ENCODE data around the gene SLC7A8. TPM values are rescaled to one million over a fixed set of nuclear protein-coding genes. Genes with fewer than 3 reads are reported as not detected.
"Not testable (repeated sequence)": the region's sequence is repeated elsewhere in the genome, so short reads cannot be mapped to it uniquely, and the experiment has no call there.

SLC7A8 gene
- polyA plus RNA-seq (2013, experiment 1 of 2) = 3.8 TPM
- 3.5 TPM for polyA plus RNA-seq (2013, experiment 2 of 2)

- H3K23ac ChIP-seq (ENCODE audit: low read length in 2 of 2) = no peak within 1 kb of the TSS
- H2BK120ac ChIP-seq (ENCODE audit: low read depth, low read length) = no peak within 1 kb of the TSS
- no peak within 1 kb of the TSS for H3K18ac ChIP-seq (ENCODE audit: low read depth in 1 of 2, low read length in 2 of 2)
- no peak within 1 kb of the TSS for H3K14ac ChIP-seq (ENCODE audit: low read length in 2 of 2)
- H2BK5ac ChIP-seq (ENCODE audit: low read depth, low read length, poor library complexity, severe bottlenecking) = no peak within 1 kb of the TSS
- peak within 1 kb of the TSS; percentile 64 for H2AFZ ChIP-seq (ENCODE audit: low read depth, low read length)
- peak within 1 kb of the TSS in 1 of 2 experiments; percentile 21 for H3K4ac ChIP-seq (ENCODE audit: low read depth in 1 of 2, low read length in 2 of 2)
- H3K9me3 ChIP-seq (ENCODE audit: control insufficient read depth, low read length) = no peaks in the 10 kb centered on the region
- peak within 1 kb of the TSS; percentile 23 for H2BK15ac ChIP-seq (ENCODE audit: low read depth, poor library complexity, severe bottlenecking)
- H3K79me1 ChIP-seq (replicated peaks; ENCODE audit: low read length, poor library complexity, severe bottlenecking) = no peaks in the 10 kb centered on the region
- H3K4me2 ChIP-seq (ENCODE audit: low read length, poor library complexity, severe bottlenecking) = peak within 1 kb of the TSS; percentile 99
- peak within 1 kb of the TSS; percentile 57 to 81 for H3K4me3 ChIP-seq (ENCODE audit: insufficient read depth in 1 of 2, low read depth in 1 of 2, low read length in 2 of 2)
- H2AK5ac ChIP-seq (ENCODE audit: low read length, severe bottlenecking) = no peak within 1 kb of the TSS
- DNase-seq = no peak
- peaks cover 6% of the 10 kb centered on the region for H3K4me1 ChIP-seq (ENCODE audit: control insufficient read depth, insufficient read depth, low read depth, low read length)
- H3K36me3 ChIP-seq (ENCODE audit: control insufficient read depth in 1 of 2, insufficient read depth in 2 of 2, low read depth in 1 of 2, low read length in 2 of 2) = no peaks in the 10 kb centered on the region
- no peak within 1 kb of the TSS for H3K27ac ChIP-seq (ENCODE audit: low read length, poor library complexity, severe bottlenecking)
- peak within 1 kb of the TSS; percentile 87 for H3K9ac ChIP-seq (ENCODE audit: low read length)
- 4% methylated on average over 17 of the region's 17 CpGs for WGBS
- H3K27me3 ChIP-seq (ENCODE audit: control insufficient read depth in 1 of 2, insufficient read depth in 1 of 2, low read length in 2 of 2) = peaks cover 14 to 24% of the 10 kb centered on the region in 2 experiments
- no peak within 1 kb of the TSS for H4K8ac ChIP-seq (ENCODE audit: low read length)
- H2BK12ac ChIP-seq (ENCODE audit: low read length in 2 of 2) = no peak within 1 kb of the TSS
- H4K91ac ChIP-seq (ENCODE audit: low read length) = no peak within 1 kb of the TSS
Observed at GRCh38 chr14:23183479-23183878, at the start of gene SLC7A8. TSS of gene SLC7A8 (minus strand) at chr14:23183660. CDS start at chr14:23182914, 746 bp downstream.

GRCh38 chr14:23232241-23232808 is 48.9 kb upstream of the SLC7A8 start:
- not testable (repeated sequence) for H2BK15ac ChIP-seq (ENCODE audit: low read depth, poor library complexity, severe bottlenecking); H3K4me3 ChIP-seq (ENCODE audit: insufficient read depth in 1 of 2, low read depth in 1 of 2, low read length in 2 of 2); H2AK5ac ChIP-seq (ENCODE audit: low read length, severe bottlenecking); H3K27ac ChIP-seq (ENCODE audit: low read length, poor library complexity, severe bottlenecking); H3K9ac ChIP-seq (ENCODE audit: low read length); H3K9me3 ChIP-seq (ENCODE audit: control insufficient read depth, low read length); H3K4ac ChIP-seq (ENCODE audit: low read depth in 1 of 2, low read length in 2 of 2); H3K79me1 ChIP-seq (replicated peaks; ENCODE audit: low read length, poor library complexity, severe bottlenecking); H3K14ac ChIP-seq (ENCODE audit: low read length in 2 of 2); H2AFZ ChIP-seq (ENCODE audit: low read depth, low read length); H2BK12ac ChIP-seq (ENCODE audit: low read length in 2 of 2); H3K18ac ChIP-seq (ENCODE audit: low read depth in 1 of 2, low read length in 2 of 2); H4K8ac ChIP-seq (ENCODE audit: low read length); H3K4me1 ChIP-seq (ENCODE audit: control insufficient read depth, insufficient read depth, low read depth, low read length); H2BK5ac ChIP-seq (ENCODE audit: low read depth, low read length, poor library complexity, severe bottlenecking); H3K36me3 ChIP-seq (ENCODE audit: control insufficient read depth in 1 of 2, insufficient read depth in 2 of 2, low read depth in 1 of 2, low read length in 2 of 2); H3K27me3 ChIP-seq (ENCODE audit: control insufficient read depth in 1 of 2, insufficient read depth in 1 of 2, low read length in 2 of 2); DNase-seq; H3K4me2 ChIP-seq (ENCODE audit: low read length, poor library complexity, severe bottlenecking); H2BK120ac ChIP-seq (ENCODE audit: low read depth, low read length); H4K91ac ChIP-seq (ENCODE audit: low read length); H3K23ac ChIP-seq (ENCODE audit: low read length in 2 of 2)
- WGBS = 97% methylated on average over 27 of the region's 38 CpGs

GRCh38 chr14:23228812-23229211 is 45.4 kb upstream of the SLC7A8 start:
- Histone ChIP-seq H2BK12ac (ENCODE audit: low read length in 2 of 2) (no peak overlapping the region), H3K4ac (ENCODE audit: low read depth in 1 of 2, low read length in 2 of 2) (no peak overlapping the region), H3K9ac (ENCODE audit: low read length) (no peak overlapping the region), H3K14ac (ENCODE audit: low read length in 2 of 2) (no peak overlapping the region), H3K9me3 (ENCODE audit: control insufficient read depth, low read length) (no peaks in the 10 kb centered on the region), H3K4me3 (ENCODE audit: insufficient read depth in 1 of 2, low read depth in 1 of 2, low read length in 2 of 2) (no peak overlapping the region), H2AFZ (ENCODE audit: low read depth, low read length) (no peak overlapping the region), H3K79me1 (replicated peaks; ENCODE audit: low read length, poor library complexity, severe bottlenecking) (no peaks in the 10 kb centered on the region), H2BK15ac (ENCODE audit: low read depth, poor library complexity, severe bottlenecking) (no peak overlapping the region), H2BK5ac (ENCODE audit: low read depth, low read length, poor library complexity, severe bottlenecking) (no peak overlapping the region), H2AK5ac (ENCODE audit: low read length, severe bottlenecking) (no peak overlapping the region), H3K27ac (ENCODE audit: low read length, poor library complexity, severe bottlenecking) (no peak overlapping the region), H3K27me3 (ENCODE audit: control insufficient read depth in 1 of 2, insufficient read depth in 1 of 2, low read length in 2 of 2) (peaks cover 0 to 6% of the 10 kb centered on the region in 2 experiments), H3K23ac (ENCODE audit: low read length in 2 of 2) (no peak overlapping the region), H3K4me2 (ENCODE audit: low read length, poor library complexity, severe bottlenecking) (no peak overlapping the region), H4K8ac (ENCODE audit: low read length) (no peak overlapping the region), H3K4me1 (ENCODE audit: control insufficient read depth, insufficient read depth, low read depth, low read length) (no peaks in the 10 kb centered on the region), H4K91ac (ENCODE audit: low read length) (no peak overlapping the region), H3K36me3 (ENCODE audit: control insufficient read depth in 1 of 2, insufficient read depth in 2 of 2, low read depth in 1 of 2, low read length in 2 of 2) (no peaks in the 10 kb centered on the region), H2BK120ac (ENCODE audit: low read depth, low read length) (no peak overlapping the region), H3K18ac (ENCODE audit: low read depth in 1 of 2, low read length in 2 of 2) (no peak overlapping the region)
- WGBS = no CpG with 5 or more reads among the region's 1 CpG
- no peak for DNase-seq

GRCh38 chr14:23227566-23227965 is 44.1 kb upstream of the SLC7A8 start:
- no peak overlapping the region for H3K27ac ChIP-seq (ENCODE audit: low read length, poor library complexity, severe bottlenecking)
- H2BK5ac ChIP-seq (ENCODE audit: low read depth, low read length, poor library complexity, severe bottlenecking) = no peak overlapping the region
- H2AFZ ChIP-seq (ENCODE audit: low read depth, low read length) = no peak overlapping the region
- H3K27me3 ChIP-seq (ENCODE audit: control insufficient read depth in 1 of 2, insufficient read depth in 1 of 2, low read length in 2 of 2) = peaks cover 0 to 6% of the 10 kb centered on the region in 2 experiments
- no peak for DNase-seq
- H3K23ac ChIP-seq (ENCODE audit: low read length in 2 of 2) = no peak overlapping the region
- H4K91ac ChIP-seq (ENCODE audit: low read length) = no peak overlapping the region
- no peaks in the 10 kb centered on the region for H3K36me3 ChIP-seq (ENCODE audit: control insufficient read depth in 1 of 2, insufficient read depth in 2 of 2, low read depth in 1 of 2, low read length in 2 of 2)
- H3K4ac ChIP-seq (ENCODE audit: low read depth in 1 of 2, low read length in 2 of 2) = no peak overlapping the region
- no peak overlapping the region for H4K8ac ChIP-seq (ENCODE audit: low read length)
- H2BK15ac ChIP-seq (ENCODE audit: low read depth, poor library complexity, severe bottlenecking) = no peak overlapping the region
- no peak overlapping the region for H2AK5ac ChIP-seq (ENCODE audit: low read length, severe bottlenecking)
- no peak overlapping the region for H3K9ac ChIP-seq (ENCODE audit: low read length)
- H3K9me3 ChIP-seq (ENCODE audit: control insufficient read depth, low read length) = no peaks in the 10 kb centered on the region
- no peak overlapping the region for H3K4me3 ChIP-seq (ENCODE audit: insufficient read depth in 1 of 2, low read depth in 1 of 2, low read length in 2 of 2)
- no peak overlapping the region for H2BK120ac ChIP-seq (ENCODE audit: low read depth, low read length)
- no peak overlapping the region for H3K18ac ChIP-seq (ENCODE audit: low read depth in 1 of 2, low read length in 2 of 2)
- no peak overlapping the region for H3K4me2 ChIP-seq (ENCODE audit: low read length, poor library complexity, severe bottlenecking)
- 70% methylated on average over 3 of the region's 4 CpGs for WGBS
- H3K4me1 ChIP-seq (ENCODE audit: control insufficient read depth, insufficient read depth, low read depth, low read length) = no peaks in the 10 kb centered on the region
- no peak overlapping the region for H3K14ac ChIP-seq (ENCODE audit: low read length in 2 of 2)
- no peak overlapping the region for H2BK12ac ChIP-seq (ENCODE audit: low read length in 2 of 2)
- H3K79me1 ChIP-seq (replicated peaks; ENCODE audit: low read length, poor library complexity, severe bottlenecking) = no peaks in the 10 kb centered on the region

Data from mesenchymal stem cell (in vitro differentiated cells and primary cell).